OCI-LY1 (cell line): ENCODE results near the gene MTMR1.

Experiments used
- H2AFZ ChIP-seq: fragments of 200-600 bp; sonication (generic), shearing (Covaris generic); 2 replicates; pipeline ENCODE4 v1.6.0; 2014; ENCODE audit warnings: antibody characterized with exemption, mild to moderate bottlenecking, low read length
- H3F3A ChIP-seq: fragments of 200-600 bp; sonication (generic), shearing (Covaris generic); 2 replicates; pipeline ENCODE4 v1.6.0; 2014; ENCODE audit warnings: mild to moderate bottlenecking, antibody characterized with exemption, low read length, moderate library complexity; ENCODE audit not compliant: insufficient read depth
- H3K27ac ChIP-seq: fragments of 200-600 bp; sonication (generic); 2 replicates; pipeline ENCODE4 v1.5.1; 2014; ENCODE audit warnings: low read length, mixed run types, mild to moderate bottlenecking, low read depth; ENCODE audit not compliant: poor library complexity, severe bottlenecking
- H3K27me3 ChIP-seq: fragments of 200-600 bp; sonication (generic); 2 replicates; pipeline ENCODE4 v1.6.0; 2014; ENCODE audit warnings: antibody characterized with exemption, mild to moderate bottlenecking, low read length, moderate library complexity; ENCODE audit not compliant: insufficient read depth
- H3K36me3 ChIP-seq: fragments of 200-600 bp; sonication (generic); 2 replicates; pipeline ENCODE4 v1.6.1; 2014; ENCODE audit warnings: mild to moderate bottlenecking, antibody characterized with exemption, low read length, moderate library complexity, mixed read lengths; ENCODE audit not compliant: insufficient read depth
- H3K4me1 ChIP-seq: fragments of 200-600 bp; sonication (generic); 2 replicates; pipeline ENCODE4 v1.5.1; 2014; ENCODE audit warnings: mild to moderate bottlenecking, low read length, moderate library complexity; ENCODE audit not compliant: insufficient read depth, severe bottlenecking
- H3K4me2 ChIP-seq: fragments of 200-600 bp; sonication (generic), shearing (Covaris generic); 2 replicates; pipeline ENCODE4 v1.6.1; 2014; ENCODE audit warnings: low read length
- H3K4me3 ChIP-seq: fragments of 200-600 bp; sonication (generic); 2 replicates; pipeline ENCODE4 v1.5.1; 2014; ENCODE audit warnings: low read length, low read depth, mild to moderate bottlenecking, mixed read lengths; ENCODE audit not compliant: poor library complexity, severe bottlenecking
- H3K79me2 ChIP-seq: fragments of 200-600 bp; shearing (Covaris generic); 2 replicates; pipeline ENCODE4 v1.6.1; 2016; ENCODE audit warnings: mixed run types, low read length, mixed read lengths; ENCODE audit not compliant: insufficient read depth
- H3K9ac ChIP-seq: fragments of 200-600 bp; sonication (generic), shearing (Covaris generic); 2 replicates; pipeline ENCODE4 v1.6.1; 2014; ENCODE audit warnings: mild to moderate bottlenecking, low read length, mixed read lengths
- H3K9me2 ChIP-seq: fragments of 200-600 bp; sonication (generic), shearing (Covaris generic); 2 replicates; pipeline ENCODE4 v1.6.1; 2014; ENCODE audit warnings: low read depth, mild to moderate bottlenecking, low read length, mixed read lengths
- H3K9me3 ChIP-seq: fragments of 200-600 bp; shearing (Covaris generic); 2 replicates; pipeline ENCODE4 v1.6.1; 2014; ENCODE audit warnings: low read length, mixed read lengths
- H4K20me1 ChIP-seq: fragments of 200-600 bp; sonication (generic), shearing (Covaris generic); 2 replicates; pipeline ENCODE4 v1.6.0; 2016; ENCODE audit warnings: mild to moderate bottlenecking, low read length; ENCODE audit not compliant: insufficient read depth
- CTCF ChIP-seq: fragments of 200-600 bp; sonication (generic), shearing (Covaris generic); IDR thresholded peaks from 2 replicates; pipeline ENCODE4 v1.5.1; 2017; ENCODE audit warnings: mild to moderate bottlenecking, antibody characterized with exemption, low read length, moderate library complexity, mixed read lengths
- EZH2 ChIP-seq: fragments of 200-600 bp; sonication (generic), shearing (Covaris generic); IDR thresholded peaks from 2 replicates; pipeline ENCODE4 v1.8.0; 2017; ENCODE audit warnings: borderline replicate concordance, mixed run types, mild to moderate bottlenecking, antibody characterized with exemption, low read length, moderate library complexity, mixed read lengths

Gene MTMR1

GRCh38 chrX:150701377-150701776 lies 8.2 kb downstream of the MTMR1 start:
- Histone ChIP-seq H3K9me2 (no peaks in the 10 kb centered on the region), H4K20me1 (no peaks in the 10 kb centered on the region), H3K9me3 (no peaks in the 10 kb centered on the region), H3F3A (no peaks in the 10 kb centered on the region), H2AFZ (no peak overlapping the region), H3K9ac (no peak overlapping the region), H3K4me3 (no peak overlapping the region), H3K4me2 (no peak overlapping the region), H3K4me1 (peaks cover 36% of the 10 kb centered on the region), H3K27ac (no peak overlapping the region), H3K79me2 (peaks cover 26% of the 10 kb centered on the region), H3K36me3 (peaks cover 68% of the 10 kb centered on the region), H3K27me3 (no peaks in the 10 kb centered on the region)
- TF ChIP-seq CTCF (no peak), EZH2 (no peak)

- peaks cover 19% of the 10 kb centered on the region for H3K4me1 ChIP-seq
- H3K27me3 ChIP-seq = no peaks in the 10 kb centered on the region
- no peaks in the 10 kb centered on the region for H4K20me1 ChIP-seq
- H3K9me2 ChIP-seq = no peaks in the 10 kb centered on the region
- H3K4me3 ChIP-seq = no peak overlapping the region
- peaks cover 68% of the 10 kb centered on the region for H3K36me3 ChIP-seq
- H3K9ac ChIP-seq = no peak overlapping the region
- H2AFZ ChIP-seq = no peak overlapping the region
- TF ChIP-seq CTCF (no peak), EZH2 (no peak)
- H3F3A ChIP-seq = no peaks in the 10 kb centered on the region
- H3K27ac ChIP-seq = no peak overlapping the region
- H3K79me2 ChIP-seq = 0 out of 2 replicates have a peak, but pooled peaks cover 12% of the 10 kb centered on the region
- no peak overlapping the region for H3K4me2 ChIP-seq
- H3K9me3 ChIP-seq = no peaks in the 10 kb centered on the region
Observed at GRCh38 chrX:150702966-150703694, 9.9 kb downstream of the MTMR1 start.

GRCh38 chrX:150703695-150703974 lies 10.4 kb downstream of the MTMR1 start:
- Histone ChIP-seq H3K27me3 (no peaks in the 10 kb centered on the region), H3K36me3 (peaks cover 69% of the 10 kb centered on the region), H3K27ac (no peak overlapping the region), H3K4me2 (no peak overlapping the region), H2AFZ (no peak overlapping the region), H4K20me1 (no peaks in the 10 kb centered on the region), H3K9ac (no peak overlapping the region), H3K79me2 (0 out of 2 replicates have a peak, but pooled peaks cover 11% of the 10 kb centered on the region), H3K4me3 (no peak overlapping the region), H3K4me1 (peaks cover 19% of the 10 kb centered on the region), H3K9me3 (no peaks in the 10 kb centered on the region), H3K9me2 (no peaks in the 10 kb centered on the region), H3F3A (no peaks in the 10 kb centered on the region)
- no peak for TF ChIP-seq CTCF
- no peak for TF ChIP-seq EZH2
